Prostate gland (tissue), 2 donors: ENCODE data around the gene LIF.

Source experiments
- CTCF ChIP-seq, 4 experiments: fragments of 200-600 bp in 2 of 4; fragments of 450-650 bp in 2 of 4; sonication (generic) in 2 of 4; IDR thresholded peaks; 1 replicate in 3 of 4; 2 replicates in 1 of 4; pipeline ENCODE4 v1.5.1; 2016 to 2019; ENCODE audit warnings: antibody characterized with exemption in 4 of 4, mild to moderate bottlenecking in 2 of 4, moderate library complexity in 2 of 4
- POLR2A ChIP-seq: fragments of 450-650 bp; IDR thresholded peaks from one replicate; pipeline ENCODE4 v1.6.1; 2016; ENCODE audit warnings: antibody characterized with exemption, mild to moderate bottlenecking

DNA sequence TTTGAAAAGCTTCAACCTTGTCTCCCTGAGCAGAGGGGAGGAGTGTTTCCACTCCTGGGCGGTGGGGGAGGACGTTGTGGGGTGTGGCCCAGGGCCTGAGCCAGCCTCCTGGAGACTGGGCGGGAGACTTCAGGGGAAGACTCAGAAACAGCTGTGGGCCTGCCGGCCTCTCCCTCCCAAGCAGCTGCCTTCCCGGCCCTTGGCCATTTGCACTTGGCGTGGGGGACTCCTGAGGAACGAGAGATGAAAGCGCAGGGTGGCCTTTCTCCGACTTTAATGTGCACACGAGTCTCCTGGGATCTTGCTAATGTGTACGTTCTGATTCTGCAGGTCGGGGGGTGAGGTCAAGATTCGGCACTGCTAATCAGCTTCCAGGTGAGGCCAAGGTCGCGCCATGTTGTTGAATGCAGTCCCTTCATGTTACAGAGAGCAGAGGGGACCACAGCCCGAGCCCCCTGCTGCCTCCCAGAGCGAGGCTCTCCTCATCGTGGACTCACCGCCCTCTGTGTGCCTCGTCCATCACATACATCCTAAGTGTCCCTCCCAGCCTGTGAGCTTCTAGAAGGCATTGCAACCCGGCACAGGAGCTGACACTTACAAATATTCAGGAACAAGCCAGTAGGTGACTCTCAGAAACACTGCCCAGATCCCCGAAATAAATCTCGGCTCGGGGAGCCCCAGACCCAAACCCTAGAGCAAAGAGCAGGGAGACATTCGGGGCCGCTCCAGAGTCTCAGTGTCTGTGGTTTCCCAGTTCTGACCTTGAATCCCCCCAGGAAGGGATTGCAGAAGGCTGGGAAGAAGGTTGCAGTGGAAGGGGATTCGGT, 7.7 kb downstream of the LIF start:
- TF ChIP-seq CTCF (IDR thresholded peaks at IDR 0.05) (no peak), POLR2A (no peak)
